Activated CD8-positive, alpha-beta memory T cell treated with anti-CD3 and anti-CD28 coated beads, Interleukin-2, amount 50 U/mL, for 4 hours (primary cell): ENCODE measurements around the gene DNLZ.

Experiments
- DNase-seq: peaks from one replicate; pipeline ENCODE4 v3.0.0-alpha.2; 2020

DNLZ gene

DNA sequence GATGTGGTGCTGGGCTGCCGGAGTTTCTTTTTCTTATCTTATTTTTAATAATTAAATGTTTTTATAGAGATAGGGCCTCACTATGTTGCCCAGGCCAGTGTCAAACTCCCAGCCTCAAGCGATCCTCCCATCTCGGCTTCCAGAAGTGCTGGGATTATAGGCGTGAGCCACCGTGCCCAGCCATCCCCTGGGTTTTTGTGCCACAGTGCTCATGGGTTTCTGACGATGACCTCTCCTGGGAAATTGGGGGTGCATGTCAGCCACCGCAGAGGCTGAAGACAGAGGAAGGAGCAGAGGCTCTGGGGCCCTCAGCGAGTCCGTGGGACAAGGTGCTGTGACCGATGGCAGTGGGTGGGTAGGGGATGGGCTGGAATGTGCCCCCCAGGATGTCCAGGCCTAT lies 21.8 kb downstream of the DNLZ start:
- DNase-seq, result no peak

DNA sequence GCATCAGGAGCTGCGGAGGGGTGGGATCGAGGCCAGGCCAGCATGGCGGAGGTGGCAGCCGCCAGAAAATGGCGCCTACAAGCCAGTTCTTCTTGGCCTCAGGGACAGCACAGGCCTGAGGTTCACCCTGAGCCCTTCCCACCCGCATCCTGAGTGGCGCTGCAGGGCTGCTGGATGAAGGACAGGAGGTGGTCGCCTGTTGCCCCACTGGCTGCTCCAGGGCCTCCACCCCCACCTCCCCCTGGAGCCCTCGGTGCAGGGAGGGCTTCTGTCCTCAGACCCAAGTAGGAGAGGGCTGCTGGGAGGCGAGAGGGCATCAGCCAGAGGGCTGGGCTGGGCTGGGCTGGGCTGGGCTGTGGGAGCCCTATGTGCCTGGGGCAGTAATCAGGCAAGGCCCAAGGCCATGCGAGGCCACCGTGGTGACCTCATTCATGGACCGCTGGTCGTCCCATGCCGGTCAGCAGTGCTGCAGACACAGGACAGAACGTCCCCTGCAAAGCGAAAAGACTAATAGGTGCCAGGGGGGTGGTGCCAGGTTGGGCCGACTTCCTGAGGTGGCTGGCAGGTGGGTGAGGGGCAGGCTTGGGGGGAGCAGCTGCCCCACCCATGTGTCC lies 22.4 kb downstream of the DNLZ start:
- DNase-seq, result no peak

DNA sequence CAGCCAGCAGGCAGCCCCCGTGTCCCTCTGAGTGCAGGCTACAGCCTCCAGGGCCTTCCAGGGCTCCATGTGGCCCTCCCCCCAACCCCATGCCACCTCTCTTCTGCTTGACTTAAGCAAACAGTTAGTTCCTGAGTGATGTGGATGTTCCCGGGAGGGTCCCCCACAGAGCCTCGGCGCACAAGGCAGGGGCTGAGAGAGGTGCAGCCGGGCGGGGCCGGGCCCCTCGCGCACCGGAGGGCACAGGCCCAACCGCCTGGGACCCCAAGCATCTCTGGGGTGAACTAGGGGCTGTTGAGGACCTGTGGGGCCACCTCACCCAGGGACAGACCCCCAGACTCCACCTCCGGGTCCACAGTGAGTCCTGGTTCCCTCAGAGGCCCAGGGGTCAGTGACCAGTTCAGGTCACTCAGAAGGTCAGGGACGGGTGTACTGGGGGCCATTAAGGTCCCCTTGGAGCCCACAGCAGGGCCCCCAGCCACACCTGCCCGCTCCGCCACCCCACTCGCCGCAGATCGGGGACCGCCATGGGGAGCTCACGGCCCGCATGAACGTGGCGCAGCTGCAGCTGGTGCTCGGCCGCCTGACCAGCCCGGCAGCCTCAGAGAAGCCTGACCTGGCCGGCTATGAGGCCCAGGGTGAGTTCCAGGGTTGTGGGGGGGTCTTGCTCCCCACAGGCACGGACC lies 23.0 kb downstream of the DNLZ start:
- no peak for DNase-seq

DNA sequence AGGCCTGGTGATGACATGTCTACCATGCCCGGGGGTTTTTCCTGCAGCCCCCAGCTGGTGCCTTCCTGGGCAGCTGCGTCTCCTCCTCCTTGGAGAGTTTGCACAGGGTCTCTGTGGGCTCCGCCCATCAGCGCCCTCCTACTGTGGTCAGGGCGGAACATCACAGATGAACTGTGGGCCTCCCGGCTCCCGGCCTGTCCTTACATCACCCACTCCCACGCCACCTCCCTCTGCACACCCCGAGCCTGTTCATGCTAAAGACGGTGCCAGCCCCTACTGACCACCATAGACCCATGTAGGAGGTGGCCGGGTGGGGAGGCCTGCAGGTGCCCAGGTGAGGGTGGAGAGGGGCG lies 23.6 kb downstream of the DNLZ start:
- no peak for DNase-seq

DNA sequence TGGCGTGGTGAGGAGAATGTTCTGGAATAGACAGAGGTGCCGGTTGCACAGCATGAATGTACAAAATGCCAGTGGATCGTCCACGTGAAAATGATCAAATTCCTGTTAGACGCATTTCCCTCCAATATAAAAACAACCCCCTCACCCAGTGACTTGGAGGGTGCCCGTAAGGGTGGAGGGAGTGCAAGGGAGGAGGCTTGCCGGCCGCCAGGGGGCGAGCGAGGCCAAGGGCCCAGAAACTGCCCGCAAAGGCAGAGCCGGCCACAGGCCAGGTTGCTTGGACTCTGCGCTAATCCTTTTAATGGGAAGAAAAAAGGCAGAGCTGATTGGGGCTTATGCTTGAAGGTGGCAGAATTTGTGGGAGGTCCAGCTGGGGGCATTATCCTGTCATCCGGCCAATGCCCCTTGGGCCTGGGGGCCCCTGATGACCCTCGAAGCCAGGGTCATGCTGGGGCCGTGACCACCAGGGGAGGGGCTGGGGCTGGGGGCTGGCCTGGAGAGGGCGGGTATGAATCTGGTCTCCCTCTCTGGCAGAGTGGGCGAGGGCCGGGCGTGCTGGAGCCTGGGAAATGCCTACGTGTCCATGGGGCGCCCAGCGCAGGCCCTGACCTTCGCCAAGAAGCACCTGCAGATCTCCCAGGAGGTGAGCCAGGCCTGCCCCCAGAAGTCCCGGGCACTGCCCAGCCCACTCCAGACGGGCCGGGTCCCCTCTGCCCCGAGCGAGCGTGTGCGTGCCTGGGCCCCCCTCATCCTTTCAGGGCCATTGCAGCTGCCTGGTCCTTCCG lies 24.2 kb downstream of the DNLZ start:
- DNase-seq, result no peak

DNA sequence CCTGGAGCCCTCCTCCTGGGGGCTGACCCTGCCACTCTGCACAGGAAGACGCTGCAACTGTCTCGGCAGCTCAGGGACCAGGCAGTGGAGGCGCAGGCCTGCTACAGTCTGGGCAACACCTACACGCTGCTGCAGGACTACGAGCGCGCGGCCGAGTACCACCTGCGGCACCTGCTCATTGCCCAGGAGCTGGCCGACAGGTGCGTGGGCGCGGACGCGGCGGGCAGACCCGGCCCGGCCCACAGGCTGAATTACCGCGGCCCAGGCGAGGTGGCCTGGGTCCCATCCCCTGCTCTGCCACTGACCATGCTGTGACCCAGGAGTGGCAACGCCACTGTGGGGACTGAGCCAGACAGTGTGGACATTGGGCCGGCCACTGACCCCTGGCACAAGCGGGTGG lies 25.0 kb downstream of the DNLZ start:
- no peak for DNase-seq

DNA sequence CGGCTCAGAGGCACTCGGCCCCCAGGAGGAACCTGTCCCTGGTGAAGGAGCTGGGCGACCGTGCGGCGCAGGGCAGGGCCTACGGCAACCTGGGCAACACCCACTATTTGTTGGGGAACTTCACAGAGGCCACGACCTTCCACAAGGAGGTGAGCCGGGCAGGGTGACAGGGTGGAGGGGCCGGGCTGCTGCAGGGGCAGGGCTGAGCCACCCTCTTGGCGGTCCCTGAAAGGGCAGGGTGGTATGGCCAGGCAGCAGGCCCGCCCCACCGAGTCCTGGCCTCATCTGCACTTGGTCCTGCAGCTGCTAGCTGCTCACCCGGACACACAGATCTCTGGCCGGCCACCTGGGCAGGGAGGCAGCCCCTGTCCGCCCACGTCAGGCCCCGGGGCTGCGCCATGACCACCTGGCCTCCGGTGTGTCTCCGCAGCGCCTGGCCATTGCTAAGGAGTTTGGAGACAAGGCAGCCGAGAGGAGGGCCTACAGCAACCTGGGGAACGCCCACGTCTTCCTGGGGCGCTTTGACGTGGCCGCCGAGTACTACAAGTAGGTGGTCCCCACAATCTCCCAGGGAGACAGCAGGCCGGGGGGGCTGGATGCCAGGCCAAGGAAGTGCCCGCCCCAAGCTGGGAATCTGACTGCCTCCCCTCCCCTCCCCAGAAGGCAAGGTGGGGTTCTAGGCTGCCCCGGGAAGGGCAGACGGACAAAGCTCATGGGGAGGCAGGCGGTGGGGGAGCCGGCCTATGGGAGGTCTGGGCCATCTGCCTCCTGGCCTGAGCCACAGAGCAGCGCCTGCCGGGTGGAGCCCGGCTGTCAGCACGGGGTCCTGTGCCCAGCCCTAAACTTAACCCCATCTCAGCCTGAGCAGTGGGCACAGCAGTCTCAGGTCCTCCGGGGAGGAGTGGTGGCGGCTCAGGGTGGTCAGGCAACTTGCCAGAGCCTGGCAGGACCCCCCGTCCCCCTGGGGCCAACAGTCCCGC lies 25.8 kb downstream of the DNLZ start:
- DNase-seq, result no peak

DNA sequence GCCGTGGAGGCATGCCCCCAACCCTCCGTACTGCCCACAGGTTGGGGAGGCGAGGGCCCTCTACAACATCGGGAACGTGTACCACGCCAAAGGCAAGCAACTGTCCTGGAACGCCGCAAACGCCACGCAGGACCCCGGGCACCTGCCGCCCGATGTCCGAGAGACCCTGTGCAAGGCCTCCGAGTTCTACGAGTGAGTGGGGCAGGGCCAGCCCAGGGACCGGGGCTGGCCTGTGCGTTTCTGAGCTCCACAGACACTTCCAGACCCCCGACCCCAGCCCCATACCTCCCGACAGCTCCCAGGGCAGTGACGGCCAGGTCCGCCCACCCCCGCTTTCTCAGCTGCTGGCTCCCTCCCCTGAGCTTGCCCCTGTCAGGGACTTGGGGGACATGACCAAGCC lies 26.7 kb downstream of the DNLZ start:
- DNase-seq, result no peak

DNA sequence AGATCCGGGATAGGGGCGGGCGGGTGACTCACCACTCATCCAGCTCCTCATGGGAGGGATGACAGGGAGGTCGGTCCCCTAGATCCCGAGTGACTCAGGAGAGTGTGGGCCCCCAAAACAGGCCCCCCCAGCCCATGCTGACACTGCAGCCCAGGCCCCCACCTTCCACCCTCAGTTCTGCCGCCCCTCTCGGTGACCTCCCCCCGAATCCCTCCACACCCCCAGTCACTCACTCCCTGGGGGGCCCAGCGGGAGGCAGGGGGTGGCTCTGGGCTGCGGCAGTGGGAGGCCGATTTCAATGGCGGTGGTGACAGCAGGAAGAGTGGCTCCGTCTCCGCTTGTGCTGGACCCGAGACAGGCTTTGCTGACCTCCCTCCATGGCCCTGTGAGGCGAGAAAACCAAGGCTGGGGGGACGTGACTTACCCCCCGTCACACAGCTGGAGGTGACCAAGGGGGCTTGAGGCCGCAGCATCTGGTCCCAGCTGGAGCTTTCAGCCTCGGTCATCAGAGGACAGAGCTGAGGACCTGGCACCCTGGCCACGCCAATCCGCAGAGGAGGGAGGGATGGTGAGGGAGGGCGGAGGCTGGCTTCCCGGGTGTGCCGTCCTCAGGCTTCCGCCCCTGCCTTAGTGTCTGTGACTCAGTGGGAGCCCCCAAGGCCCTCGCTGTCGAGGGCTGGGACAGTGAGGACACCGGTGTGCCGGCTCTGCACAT lies 27.2 kb downstream of the DNLZ start:
- DNase-seq, result no peak

DNA sequence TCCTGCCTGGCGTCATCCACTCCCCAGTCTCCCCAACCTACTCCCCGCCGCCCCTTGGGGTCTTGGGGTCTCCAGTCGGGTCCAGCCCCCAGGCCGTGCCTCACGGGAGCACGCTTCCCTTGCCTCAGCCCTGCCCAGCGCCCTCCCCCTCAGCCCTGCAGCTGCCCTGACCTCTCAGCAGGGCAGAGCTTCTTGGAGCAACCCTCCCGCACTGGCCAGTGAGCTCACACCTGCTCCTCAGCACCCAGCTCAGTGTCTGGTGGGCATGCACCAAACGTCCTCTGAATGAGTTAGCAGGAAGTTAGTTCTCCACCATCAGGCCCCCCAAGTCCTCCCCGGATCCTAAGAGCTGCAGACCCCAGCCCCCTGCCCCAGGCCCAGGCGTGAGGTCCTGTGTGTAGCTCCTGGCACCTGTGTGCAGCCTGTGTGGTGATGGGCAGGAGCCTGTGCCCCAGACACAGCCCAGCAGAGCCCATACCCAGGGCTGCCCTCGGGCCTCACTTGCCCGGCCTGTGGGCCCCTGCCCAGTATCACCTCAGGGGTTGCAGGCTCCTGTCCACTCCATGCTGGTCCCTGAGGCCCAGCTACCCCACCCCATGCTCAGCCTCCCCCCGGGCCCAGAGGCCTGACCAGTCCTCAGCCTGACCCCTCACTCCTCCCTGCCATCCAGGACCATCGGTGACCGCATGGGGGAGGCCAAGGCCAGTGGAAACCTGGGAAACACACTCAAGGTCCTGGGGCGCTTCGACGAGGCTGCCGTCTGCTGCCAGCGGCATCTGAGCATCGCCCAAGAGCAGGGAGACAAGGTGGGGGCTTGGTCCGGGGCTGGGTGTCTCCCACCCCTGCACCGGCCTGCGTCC lies 28.0 kb downstream of the DNLZ start:
- no peak for DNase-seq

DNA sequence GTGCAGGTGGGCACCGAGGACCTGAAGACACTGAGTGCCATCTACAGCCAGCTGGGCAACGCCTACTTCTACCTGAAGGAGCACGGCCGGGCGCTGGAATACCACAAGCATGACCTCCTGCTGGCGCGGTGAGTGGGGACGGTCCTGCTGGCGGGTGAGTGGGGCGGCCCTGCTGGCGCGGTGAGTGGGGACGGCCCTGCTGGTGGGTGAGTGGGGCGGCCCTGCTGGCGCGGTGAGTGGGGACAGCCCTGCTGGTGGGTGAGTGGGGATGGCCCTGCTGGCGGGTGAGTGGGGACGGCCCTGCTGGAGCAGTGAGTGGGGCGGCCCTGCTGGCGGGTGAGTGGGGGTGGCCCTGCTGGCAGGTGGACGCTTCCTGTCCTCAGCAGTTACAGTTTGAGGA lies 29.0 kb downstream of the DNLZ start:
- DNase-seq, result no peak

DNA sequence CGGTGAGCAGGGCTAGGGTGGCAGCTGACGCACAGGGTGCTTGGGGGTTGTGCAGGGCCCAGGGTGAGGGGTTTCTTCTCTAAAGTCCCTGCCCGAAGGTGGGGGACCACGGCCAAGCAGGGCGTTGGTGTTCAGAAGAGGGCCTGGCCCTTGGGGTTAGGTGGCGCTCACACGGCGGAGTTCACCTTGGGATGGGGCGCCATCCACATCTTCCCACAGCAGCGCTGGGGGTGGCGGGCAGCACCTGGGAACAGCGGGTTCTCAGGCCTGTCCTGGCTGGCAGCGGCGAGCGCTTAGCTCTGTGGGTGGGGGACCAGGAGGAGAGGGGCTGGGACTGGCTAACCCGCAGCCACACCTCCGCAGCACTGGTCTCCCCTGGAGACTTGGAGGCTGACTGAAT lies 30.1 kb downstream of the DNLZ start:
- DNase-seq, result no peak

DNA sequence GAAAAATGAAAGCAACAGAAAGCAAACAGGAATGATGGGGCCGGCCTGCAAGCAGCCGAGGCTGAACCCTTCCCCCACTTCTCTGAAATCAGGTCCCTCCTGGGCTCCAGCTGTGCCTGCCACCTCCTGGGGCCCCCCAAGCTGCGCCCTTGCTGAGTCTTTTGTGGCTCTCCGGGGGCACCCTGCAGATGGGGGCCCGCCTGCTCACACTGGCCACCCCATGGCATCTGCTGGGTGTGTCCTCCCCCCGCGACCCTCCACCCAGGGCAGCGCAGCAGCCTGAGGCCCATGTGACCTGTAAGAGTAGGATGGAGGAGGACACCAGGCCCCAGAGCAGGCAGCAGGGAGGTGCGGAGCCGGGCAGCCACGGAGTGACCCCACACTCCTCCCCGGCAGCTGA lies 30.5 kb downstream of the DNLZ start:
- no peak for DNase-seq

DNA sequence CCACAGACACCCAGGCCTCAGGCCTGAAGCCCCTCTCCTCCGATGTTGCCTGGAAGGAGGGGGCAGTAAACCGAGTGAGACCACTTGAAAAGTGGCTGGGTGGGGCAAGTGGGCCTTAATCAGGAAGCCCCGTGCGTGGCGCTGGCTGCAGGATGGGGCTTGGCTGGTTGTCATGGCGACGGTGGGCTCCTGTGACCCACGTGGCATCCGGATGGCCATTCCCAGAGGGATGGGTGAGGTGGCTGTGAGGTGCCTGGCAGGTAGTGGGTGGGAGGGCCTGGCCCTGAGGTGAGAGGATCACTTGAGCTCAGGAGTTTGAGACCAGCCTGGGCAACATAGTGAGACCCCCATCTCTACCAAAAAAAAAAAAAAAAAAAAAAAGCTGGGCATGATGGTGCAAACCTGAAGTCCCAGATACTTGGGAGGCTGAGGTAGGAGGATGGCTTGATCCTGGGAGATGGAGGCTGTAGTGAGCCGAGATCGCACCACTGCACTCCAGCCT lies 31.0 kb downstream of the DNLZ start:
- DNase-seq, result no peak

DNA sequence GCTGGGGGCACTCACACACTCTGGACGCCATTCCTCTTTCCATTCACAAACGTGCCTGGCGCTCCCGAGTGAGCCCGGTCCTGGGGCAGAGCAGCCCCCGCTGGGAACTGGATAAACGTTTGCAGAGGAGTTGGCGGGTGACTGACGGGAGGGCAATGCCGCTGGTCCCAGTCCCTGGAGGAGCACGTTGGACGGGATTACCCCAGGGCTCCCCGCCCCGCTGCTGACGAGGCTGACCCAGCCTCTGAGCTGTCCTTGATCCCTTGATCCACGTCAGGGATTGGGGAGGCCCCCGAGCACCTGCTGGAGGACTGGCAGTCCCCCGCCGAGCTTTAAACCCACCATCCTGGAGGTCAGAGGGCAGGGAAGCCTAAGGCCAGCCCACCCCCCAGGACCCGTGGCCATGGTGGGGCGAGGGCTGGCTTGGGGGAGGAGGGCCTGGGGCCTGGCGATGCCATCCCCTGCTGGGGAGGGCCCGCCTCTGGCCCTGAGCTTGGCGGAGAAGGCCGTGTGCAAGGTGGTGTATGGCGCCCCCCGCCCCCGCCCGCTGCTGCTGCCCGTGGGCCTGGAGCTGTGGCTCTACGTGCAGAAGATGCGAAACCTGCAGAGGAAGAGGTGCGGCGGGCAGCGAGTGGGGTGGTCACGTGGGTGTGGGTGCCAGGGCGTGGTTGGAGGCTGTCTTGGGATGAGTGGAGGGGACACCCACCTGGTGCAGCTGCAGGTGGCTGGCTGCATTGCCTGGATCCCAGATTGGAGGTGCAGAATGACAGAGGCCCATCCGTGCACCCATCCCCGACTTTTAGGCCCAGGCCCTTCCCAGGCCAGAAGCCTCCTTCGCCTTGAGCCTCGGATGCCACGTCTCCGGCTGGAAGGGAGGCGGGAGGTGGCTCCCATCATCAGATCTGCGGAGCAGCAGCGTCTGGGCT lies 31.7 kb downstream of the DNLZ start:
- no peak for DNase-seq

DNA sequence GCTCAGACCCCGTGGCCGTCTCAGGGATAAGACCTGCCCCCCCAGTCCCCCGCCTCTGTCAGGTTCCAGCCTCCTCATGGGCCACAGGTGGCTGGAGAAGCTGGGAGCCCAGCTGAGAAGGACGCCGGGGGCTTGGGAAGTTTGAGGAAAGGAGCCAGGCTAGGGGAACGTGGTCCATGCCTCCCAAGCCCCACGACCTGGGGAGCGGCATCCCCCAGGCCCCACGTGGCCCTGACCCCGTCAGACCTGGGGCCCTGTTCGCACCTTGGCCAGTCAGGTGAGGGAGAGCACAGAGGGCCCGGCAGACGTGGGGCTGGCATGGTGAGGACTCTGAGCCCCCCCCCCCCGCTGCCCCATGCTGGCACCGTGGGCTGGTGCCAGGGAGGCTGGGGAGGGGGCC lies 32.5 kb downstream of the DNLZ start:
- DNase-seq, result no peak

DNA sequence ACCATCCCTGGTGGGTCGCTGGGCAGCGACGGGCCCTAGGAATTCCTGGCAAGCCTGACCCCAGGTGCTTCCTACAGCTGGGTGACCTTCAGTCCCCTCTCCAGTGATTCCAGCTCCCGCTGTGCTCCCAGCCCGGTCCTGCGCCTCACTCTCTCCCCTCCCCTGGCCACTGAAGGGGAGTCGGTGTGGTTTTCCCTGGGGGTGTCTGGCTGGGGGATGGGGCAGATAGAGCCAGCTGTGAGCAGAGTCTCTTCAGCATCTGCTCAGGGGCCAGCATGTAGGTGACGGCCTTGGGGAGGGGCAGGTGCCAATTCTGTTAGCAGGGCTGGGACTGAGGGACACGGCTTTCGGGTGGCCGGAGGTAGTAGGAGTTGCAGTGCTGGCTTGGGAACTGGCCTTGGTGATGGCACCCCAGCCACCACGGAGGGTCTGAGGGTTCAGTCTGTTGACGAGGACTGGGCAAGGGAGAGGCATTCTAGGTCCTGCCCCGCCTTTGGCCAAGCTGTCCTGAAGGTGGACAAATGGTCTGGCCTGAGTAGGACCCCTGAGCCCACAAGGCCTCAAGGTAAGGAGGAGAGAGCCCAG lies 33.0 kb downstream of the DNLZ start:
- DNase-seq, result no peak

DNA sequence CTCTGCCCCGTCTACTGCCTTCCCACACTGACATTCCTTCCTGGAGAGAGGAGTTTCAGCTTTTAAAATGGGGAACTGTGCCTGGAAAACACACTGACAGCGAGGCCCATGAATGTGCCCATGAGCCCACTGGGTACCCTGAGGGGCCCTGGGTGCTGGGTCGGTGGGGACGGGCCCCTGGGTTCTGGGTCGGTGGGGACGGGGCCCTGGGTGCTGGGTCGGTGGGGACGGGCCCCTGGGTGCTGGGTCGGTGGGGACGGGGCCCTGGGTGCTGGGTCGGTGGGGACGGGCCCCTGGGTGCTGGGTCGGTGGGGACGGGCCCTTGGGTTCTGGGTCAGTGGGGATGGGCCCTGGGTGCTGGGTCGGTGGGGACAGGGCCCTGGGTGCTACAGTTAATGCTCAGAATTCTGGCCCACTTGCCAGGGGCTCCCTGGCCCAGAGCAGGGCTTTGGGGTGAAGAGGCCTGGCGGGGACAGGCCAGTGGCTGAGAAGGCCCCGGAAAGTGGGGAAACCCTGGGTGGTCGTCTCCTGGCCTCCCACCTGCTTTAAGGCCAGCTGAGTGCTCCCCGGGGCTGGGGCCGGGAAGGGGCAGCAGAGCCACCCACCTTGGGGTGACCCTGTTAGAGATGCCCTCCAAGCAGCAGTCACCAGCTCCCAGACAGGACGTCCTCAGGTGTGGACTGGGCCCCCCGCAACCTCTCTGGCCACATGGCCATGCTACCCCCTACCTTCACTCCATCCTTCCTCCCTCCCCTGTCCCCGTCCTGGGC lies 33.7 kb downstream of the DNLZ start:
- DNase-seq, result no peak

DNA sequence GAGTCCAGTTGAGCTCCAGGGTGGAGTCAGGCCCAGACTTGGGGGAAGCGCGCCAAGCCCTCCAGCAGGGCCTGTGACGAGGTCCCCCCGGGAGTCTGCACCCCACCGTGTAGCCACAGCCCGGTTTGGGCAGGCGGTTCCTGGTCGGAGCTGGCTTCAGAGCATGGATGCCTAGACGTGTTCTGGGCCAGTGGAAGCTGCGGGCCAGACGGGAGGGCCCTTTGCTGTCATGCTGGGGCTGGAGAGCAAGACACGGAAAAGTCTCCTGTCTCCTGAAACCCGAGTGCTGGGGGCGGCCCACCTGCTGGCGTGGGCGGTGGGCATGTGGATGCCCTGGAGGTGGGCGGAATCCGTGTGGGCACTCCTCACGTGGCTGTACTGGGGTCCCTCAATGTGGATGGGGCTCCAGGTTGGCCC lies 34.3 kb downstream of the DNLZ start:
- no peak for DNase-seq
